NCI-H446 (cell line): ENCODE results near the gene MGAT3.
A peak's percentile ranks its signal among the peaks of the same experiment; 100 is the strongest.
"Not testable (repeated sequence)": the region's sequence is repeated elsewhere in the genome, so short reads cannot be mapped to it uniquely, and the experiment has no call there.

Source experiments
- DNase-seq, 2 experiments: peaks; one replicate each; lab custom pipeline; 2025; lab: John Stamatoyannopoulos, UW

The MGAT3 gene

DNA sequence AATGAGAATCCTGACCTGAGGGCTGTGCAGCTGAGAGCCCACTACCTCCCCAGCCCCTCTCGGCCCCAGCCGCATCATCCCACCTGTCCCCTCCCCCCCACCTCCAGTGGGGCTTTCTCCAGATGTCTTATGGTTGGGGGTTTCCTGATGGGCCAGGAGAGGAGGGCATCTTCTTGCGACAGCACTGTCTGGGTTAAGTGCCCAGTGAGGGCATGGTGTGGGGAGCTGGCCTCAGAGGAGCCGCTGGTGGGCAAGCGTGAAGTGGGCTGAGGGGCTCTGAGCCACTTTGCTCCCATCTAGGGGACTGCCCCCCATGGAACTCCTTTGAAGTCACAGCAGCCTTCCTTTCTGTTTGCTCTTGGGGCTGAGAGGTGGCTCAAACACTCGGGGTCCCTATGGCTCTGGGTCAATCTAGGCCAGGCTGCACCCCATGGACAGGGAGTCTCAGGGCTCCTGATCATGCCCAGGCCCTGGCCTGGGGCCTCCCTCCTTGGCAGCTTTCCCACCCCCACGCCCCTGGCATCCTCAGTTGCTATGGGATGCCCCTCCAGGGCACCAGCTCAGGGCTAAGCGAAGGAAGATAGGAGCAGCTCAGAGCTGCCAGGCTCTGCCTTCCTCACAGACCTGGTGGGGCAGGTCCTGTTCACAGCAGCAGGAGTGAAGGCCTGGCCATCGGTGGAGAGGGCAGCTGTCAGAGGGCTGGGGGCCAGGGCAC is 34.3 kb downstream of the MGAT3 start:
- no peak for DNase-seq

DNA sequence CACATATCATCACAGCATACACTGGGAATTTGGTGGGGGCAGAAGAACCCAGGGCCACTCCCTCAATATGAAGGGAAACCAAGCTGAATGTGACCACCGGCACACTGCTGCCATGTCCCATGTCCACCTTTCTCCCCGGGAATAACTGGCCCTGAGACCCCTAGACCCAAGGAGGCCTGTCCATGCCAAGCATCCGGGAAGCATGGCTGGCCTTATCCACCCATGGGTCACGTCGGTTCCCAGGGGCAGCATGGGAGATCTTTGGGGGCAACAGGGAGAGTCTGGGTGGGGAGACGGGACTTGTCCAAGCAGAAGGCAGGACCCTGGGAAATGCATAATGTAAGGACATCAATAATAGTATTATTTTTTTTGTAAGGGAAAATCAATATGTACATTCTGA is 34.9 kb downstream of the MGAT3 start:
- no peak for DNase-seq

DNA sequence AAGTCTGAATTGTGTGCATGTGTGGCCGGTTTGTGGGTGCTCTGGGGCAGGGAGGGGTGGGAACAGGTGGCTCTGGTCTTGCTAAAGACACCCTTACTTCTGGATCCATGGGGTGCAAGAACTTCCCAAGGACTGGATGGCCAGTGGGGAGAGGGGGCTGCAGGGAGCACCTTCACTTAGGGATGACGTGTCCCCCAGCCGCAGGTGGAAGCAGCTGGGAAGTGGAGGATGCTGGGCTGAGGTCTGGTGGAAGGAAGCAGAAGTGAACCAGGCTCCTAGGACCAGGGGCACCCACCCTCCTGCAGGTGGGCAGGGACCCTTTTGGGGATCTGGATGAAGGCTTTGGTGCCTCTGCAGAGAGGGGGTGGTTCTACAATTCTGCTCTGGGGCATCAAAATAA is 35.4 kb downstream of the MGAT3 start:
- DNase-seq = no peak

DNA sequence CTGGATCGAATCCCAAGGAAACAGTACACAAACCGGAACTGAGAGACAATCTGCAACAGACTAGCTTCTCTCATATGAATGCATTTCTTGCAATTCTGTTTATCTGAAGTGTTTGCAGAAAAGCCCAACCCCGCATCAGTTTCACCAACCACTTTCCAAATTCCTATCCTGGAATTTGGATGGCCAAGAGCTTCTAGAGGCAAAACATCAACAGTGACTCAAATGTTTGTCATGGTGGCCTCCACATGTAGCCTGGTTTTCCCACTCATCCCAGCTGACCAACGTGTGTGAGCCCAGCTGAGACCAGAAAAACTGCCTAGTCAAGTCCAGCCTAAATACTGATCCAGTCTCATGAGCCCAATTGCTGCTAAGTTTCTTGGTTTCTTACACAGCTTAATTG is 36.9 kb downstream of the MGAT3 start:
- no peak for DNase-seq

DNA sequence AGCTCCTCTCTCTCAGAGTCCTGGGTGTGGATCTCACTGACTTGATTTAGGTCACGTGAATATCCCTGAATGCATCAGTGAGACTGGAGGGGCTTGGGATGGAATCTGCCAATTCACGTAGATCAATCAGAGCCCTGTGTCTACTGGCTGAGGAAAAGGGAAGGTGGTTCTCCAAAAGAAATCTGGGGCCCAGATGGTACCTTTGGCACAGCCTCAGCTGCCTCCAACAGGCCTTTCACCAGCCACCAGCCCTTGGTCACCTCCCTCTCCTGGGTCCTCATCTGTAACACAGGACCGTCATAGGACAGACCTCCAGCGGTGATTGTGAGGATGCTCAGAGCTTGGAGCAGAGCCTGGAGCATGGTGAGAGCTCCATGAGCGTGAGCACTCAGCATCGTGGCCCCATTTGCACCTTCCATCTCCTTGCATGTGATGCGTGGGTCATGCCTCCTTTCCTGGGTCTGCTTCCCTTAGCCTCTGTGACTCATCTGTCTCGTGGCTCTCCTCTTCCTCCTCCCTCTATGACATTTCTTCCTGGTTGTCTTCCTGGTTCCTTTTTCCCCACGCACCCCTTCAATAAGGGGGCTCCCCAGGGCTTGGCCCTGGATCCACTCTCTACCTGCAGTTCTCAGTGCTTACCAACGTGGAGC is 37.8 kb downstream of the MGAT3 start:
- DNase-seq = no peak

DNA sequence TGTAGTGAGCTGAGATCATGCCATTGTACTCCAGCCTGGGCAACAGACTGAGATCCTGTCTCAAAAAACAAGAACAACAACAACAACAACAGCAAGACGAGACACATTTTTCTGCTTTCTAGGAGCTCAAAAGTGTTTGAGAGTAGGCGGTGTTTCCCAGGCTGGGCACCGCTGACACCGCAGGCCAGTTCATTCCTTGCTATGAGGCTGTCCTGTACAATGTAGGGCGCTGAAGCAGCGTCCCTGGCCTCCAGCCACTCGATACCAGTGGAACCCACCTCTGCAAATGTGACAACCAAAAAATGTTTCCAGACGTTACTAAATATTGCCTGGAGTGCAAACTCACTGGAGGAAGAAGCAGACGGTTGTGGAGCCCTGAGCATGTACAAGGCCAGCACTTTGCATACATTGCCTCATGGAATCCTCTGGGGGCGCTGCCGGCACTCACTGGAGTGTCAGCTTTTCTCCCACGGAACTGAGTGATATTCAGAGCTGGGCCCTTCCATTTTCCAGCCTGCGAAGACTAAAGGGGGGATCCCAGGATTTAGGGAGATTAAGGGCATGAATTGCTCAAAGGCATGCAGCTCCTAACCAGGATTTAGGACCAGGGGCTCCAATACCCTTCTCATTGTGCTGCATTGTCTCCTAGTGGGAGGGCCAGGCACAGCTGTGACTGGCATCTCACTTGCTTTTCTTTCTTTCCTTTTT is 39.5 kb downstream of the MGAT3 start:
- peak in 1 of 2 experiments; percentile 54 for DNase-seq

DNA sequence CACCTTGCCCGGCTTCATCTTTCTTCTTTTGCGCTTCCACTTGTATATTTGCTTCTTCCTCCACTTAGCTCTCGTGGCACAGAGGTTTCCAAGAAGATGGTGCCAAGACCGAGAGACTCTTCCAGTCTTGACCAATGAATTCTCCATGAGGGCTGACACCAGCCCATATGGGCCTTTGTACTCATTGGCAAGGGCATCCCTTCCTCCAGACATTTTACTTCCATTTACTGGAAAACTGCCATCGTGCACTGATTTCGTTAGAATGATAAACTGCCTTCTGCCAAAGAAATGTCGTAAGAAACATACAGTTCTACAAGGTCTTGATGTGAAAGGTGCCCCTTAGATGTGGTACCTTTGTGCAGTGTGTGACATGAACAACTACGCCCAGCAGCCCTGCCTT is 40.6 kb downstream of the MGAT3 start:
- DNase-seq = peak; percentile 56 to 87

DNA sequence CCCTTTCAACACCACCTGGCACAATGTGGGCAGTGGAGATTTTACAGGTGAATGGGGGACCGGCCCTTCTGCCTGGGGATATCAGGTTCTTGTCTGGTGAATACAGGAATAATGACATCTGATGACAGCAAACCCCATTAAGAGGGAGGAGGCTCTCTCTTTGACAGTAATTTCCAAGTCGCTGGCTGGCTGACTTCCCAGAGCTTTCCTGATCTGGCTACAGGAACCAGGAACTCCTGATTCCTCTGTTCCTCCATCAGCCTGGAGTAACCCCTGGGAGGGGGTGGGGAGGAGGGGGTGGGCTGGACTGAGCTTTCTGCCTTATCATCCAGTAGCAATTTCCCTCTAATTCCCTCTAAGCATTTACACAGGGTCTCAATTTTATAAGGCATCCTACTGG is 41.6 kb downstream of the MGAT3 start:
- DNase-seq = peak in 1 of 2 experiments; percentile 43

DNA sequence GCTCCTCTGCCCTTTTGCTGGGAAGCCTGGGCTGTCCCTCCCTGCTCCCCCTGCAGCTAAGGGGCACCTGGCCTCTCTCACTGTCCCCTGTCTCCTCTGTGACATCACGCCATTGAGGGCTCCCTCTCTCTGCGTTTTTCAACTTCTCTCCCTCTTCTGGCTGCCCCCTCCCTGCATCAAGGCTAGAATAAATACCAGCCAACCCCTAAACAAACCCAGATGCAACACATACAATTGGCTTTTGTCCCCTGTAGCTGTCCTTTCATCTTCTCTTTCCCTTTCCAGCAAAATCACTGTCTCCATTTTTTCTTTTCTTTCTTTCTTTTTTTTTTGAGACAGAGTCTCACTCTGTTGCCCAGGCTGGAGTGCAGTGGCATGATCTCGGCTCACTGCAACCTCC is 42.0 kb downstream of the MGAT3 start:
- DNase-seq = no peak

DNA sequence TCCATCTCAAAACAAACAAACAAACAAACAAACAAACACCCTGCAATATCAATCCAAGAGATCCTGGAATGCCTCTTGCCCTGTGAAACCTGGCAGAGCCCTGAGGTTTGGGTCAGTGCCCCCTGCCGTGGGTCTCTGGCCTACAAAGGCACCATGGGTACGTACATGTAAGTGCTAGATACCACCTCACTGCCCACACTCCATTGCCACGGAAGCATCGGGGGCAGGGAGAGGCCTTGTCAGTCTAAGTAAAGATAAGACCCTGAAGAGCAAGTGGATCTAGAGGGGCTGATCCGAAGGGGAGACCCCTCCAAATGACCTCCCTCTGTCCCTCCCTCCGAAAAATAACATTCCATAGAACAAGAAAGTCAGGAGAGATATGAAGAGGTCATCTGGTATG is 43.3 kb downstream of the MGAT3 start:
- no peak for DNase-seq

DNA sequence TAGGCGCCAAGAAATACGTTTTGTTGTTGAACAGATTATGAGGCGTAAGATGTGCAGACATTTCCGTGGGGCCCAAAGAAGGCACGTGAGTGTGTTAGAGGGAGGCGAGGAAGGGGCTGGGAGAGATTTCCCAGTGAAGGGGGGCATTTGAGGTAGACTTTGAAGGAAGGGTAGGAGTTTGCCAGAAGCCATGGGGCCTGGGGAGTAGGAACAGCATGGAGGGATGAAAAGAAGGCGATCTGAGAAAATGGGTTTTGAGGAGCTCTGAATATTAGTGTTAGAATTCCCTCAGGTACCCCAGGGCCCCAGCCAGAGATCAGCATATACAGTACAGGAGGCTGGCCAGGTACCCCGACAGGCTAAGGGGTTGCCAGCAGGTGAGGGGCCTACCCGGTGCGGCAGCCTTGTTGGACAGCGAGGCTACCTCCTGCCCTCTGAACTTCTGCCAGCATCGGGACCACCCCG is 44.9 kb downstream of the MGAT3 start:
- no peak for DNase-seq

DNA sequence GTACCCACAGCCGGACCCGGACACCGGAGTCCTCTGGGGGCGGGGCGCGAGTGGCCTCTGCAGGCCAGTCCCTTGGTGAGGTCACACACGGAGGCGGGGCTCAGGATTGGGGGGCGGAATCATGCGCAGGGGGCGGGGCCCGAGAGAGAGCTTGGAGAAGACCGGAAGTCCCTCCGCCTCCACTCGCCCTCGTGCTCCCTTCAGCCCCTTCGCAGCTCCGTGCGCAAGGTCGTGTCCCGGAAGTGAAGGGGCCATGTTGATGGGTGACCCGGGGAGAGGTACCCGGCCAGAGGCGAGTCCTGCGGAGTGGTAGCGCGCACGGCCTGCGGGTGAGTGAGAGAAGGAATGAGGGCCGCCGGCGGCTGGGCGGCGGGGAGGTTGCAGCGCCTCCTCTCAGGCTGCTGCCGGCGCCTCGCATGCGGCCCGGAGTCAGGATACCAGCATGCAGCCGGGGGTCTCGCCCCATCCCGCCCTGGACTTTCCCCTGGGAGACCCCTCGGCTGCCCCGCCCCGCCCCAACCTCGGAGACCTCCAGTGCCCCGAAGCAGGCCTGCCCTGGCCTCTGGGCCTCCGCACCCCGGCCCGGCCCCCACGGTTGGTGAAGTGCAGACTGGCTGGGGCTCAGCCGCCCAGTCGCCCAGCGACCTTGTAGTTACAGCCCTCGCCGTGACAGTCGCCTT is 45.4 kb downstream of the MGAT3 start, which contains the start of gene MIEF1:
Gene MIEF1, plus strand, starts transcription at position 182 of the 680 bp plus-strand sequence. CDS start 9,005 bp downstream, outside the sequence.
- DNase-seq = peak; percentile 83 to 95

DNA sequence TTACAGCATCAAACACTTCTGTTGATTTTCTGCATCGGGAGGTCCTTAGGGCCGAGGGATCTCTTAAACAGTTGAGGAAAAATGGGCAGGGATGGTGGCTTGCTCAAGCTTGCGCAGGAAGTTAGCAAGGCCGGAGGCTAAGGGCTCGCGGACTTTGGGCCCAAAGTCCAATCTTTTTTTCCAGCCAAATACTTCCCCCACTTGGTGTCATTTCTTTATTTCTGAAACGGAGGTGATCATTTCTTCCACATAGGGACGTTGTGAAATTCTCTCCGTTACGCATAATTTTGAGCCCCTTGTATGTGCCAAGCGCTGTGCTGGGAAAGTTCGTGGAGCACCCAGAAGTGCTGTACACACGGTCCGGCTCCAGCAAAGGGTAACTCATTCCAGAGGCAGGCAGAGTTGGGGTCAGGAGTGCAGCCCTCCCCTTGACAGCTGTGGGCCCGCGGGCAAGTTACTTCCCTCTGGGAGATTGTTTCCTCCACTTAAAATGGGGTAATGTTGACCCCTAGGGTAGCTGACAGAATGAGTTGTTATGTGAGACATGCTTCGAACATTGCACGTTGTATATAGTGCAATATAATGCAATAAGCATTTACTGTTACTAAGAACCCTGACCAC is 46.1 kb downstream of the MGAT3 start:
- DNase-seq = no peak

DNA sequence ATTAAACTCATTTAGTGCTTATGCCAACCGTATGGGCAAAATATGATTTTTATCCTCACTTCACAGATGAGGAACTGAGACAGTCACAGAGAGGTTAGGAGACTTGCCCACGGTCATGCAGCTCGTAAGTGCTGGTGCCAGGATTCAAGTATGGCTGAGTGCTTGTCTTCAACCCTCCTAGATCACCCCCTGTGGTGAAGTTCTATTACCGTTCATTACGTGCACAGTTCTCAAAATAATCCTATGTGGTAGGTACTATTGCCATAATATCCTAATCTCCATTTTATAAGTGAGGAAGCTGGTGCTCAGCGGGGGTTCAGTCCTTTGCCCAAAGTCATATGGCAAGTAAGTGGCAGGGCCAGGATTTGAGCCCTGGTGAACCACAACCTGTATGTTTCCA is 46.8 kb downstream of the MGAT3 start:
- DNase-seq = no peak

DNA sequence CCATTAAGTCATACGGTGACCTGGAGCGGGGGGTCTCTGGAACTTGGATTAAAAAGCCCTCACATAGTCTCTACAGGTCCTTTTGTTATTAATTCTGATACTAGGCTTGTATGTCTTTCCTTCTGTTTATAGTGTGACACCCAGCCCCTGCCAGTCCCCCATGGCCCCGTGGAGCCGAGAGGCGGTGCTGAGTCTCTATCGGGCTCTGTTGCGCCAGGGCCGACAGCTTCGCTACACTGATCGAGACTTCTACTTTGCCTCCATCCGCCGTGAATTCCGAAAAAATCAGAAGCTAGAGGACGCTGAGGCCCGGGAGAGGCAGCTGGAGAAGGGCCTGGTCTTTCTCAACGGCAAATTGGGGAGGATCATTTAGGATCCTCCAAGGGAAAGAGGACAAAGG is 47.3 kb downstream of the MGAT3 start:
- no peak for DNase-seq

DNA sequence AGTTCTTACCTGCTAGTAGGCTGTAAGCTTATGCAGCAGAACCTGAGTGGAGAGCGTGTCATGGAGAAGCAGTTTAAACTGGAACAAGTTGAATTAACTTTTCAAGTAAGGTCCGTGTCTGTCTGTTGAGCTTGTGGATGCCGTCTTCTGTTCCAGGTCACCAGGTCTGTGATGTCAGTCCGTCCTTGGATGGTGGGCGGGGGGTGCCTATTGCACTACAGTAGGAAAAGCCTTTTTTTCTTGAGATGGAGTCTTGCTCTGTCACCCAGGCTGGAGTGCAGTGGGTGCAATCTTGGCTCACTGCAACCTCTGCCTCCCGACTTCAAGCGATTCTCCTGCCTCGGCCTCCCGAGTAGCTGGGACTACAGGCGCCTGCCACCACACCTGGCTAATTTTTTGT is 50.2 kb downstream of the MGAT3 start:
- DNase-seq = not testable (repeated sequence)

DNA sequence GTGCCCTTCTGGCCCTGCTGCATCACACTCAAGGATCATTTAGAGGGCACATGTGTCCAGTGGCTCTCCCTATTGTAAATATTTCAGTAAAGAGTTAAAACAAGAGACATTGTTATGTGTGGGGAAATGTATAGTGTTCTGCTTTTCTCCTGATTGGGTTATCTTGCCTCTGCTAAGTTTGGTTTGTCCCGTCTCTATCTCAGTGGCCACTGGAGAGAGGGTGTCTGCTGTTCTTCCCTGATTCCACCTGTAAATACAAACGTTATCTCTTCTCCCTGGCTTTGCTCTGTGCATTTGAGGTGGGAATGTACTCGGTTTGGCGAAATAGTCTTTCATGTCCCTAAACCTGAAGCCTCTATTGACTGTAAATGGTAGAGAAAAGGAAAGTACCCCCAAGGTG is 51.6 kb downstream of the MGAT3 start:
- no peak for DNase-seq

DNA sequence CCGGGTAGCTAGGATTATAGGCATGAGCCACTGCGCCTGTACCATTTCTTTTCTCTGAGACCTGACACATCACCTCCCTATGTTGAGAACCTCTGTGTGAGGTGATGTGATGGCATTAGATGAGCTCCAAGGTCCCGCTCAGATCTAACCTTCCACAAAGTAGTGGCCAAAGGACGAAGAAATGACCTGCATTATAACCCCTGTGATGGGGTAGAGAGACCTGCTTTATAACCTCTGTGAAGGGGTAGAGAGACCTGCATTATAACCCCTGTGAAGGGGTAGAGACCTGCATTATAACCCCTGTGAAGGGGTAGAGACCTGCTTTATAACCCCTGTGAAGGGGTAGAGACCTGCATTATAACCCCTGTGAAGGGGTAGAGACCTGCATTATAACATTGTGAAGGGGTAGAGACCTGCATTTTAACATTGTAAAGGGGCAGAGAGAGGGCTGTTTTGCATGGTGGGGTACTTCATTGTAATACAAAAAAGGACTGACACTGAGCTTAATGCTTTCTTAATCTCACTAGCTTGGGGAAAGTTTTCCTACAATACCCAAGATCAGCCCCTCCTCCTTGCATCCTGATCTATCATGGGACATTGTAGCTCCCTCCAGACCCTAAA is 53.8 kb downstream of the MGAT3 start:
- DNase-seq = no peak

DNA sequence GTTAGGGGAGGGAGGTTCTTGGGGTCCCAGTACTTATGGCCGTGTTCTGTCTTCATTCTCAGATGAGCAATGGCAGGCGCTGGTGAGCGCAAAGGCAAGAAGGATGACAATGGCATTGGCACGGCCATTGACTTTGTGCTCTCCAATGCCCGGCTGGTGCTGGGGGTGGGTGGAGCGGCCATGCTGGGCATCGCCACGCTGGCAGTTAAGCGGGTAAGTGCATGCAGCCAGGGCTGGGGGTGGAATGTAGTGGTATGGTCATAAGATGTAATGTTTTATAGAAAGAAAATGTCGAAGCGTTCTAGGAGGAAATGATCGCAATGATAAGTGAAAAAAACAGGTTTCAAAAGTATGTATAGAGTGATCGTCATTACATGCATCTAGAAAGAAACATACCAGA is 54.4 kb downstream of the MGAT3 start:
- no peak for DNase-seq

DNA sequence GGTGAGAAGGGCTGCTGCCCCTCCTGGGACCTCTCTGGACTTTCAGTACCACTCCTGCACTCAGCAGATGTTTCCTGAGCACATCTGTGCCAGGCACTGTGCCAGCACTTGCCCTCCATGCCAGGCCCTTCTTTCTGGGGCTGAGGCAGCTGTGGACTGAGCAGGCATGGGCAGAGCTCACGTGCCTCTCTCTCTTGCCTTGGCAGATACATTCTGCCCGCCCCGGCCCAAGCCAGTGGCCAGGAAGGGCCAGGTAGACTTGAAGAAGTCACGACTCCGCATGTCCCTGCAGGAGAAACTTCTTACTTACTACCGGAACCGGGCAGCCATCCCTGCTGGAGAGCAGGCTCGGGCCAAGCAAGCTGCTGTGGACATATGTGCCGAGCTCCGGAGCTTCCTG is 55.2 kb downstream of the MGAT3 start:
- DNase-seq = no peak

DNA sequence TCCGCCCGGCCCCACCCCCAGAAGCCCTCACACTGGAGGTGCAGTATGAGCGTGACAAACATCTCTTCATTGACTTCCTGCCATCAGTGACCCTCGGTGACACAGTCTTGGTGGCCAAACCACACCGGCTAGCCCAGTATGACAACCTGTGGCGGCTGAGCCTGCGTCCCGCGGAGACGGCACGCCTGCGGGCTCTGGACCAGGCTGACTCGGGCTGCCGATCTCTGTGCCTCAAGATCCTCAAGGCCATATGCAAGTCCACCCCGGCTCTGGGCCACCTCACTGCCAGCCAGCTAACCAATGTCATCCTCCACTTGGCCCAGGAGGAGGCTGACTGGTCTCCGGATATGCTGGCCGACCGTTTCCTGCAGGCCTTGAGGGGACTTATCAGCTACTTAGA is 57.0 kb downstream of the MGAT3 start:
- DNase-seq = no peak
